HG03575 (cell line): ENCODE data around the gene KLF13.

Source experiments
- ATAC-seq: cut with Tn5 transposase; IDR thresholded peaks from one replicate; pipeline ENCODE4 v1.9.1; 2021; ENCODE audit not compliant: unreplicated experiment, insufficient number of reproducible peaks, low FRiP score; ENCODE audit errors: extremely low read depth

Gene KLF13

DNA sequence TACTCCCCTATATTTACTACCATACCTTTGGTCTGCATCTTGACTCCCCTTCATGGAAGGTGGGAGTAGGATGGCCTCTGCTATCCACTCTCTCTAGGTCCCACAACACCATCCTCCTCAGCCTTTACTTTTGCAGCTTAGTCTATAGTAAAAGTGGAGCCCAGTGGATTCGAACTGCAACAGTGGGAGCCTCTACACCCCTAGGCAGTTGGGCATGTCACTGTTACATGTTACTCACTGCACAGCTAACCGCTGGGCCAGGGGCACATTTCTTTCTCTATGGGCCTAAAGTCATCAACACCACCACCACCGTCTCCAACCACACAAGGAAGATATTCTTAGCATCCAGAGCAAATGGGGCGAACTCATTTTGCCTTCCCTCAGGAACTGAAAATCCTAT, 62.9 kb downstream of the KLF13 start:
- no peak for ATAC-seq

DNA sequence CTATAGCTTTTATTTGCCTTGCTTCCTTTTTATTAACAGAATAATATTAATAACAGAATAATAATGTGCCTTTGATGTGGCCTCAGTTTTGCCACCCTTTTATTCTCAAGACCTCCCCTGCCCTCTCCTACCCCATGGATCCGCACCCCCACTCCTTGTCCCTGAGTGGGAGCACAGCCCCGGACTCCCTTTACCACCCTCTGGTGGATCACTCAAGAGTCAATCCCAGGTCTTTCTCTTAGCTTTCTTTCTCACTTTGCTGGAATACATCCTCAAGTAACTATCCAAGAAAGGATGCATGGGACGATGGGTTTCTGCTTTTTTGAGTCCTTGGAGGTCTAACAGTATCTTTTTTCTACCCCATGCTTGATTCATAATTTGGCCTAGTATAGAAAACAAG, 63.4 kb downstream of the KLF13 start:
- ATAC-seq = no peak

DNA sequence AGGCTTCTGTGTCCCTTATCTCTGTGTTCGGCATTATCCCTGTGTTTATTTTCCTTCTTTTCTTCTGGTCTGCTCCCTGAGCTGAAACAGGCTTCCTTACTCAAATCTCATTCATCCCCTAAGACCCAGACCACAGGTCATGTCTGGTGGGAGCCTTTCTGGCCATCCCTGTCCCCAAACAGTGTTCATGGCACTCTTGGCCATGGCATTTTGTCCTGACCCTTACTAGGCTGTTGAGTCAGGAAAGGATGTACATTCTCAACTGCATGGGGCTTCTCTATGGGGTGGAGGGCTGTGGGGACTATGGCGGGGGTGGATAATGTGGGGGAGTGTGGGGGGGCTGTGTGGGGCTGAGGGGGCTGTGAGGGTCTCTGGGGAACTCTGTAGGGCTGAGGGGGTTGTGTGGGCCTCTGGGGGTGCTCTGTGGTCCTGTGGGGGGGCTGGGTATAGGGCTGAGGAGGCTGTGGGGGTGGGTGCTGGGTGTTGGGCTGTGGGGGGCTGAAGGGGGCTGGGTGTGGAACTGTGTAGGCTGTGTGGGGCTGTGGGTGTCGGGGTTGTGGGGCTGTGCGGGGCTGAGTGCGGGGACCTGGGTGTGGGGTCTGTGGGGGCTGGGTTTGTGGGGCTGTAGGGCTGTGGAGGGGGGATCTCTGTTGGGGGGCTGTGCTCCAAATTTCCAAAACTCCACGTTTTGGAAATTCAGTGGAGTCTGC, 64.3 kb downstream of the KLF13 start:
- ATAC-seq = no peak

DNA sequence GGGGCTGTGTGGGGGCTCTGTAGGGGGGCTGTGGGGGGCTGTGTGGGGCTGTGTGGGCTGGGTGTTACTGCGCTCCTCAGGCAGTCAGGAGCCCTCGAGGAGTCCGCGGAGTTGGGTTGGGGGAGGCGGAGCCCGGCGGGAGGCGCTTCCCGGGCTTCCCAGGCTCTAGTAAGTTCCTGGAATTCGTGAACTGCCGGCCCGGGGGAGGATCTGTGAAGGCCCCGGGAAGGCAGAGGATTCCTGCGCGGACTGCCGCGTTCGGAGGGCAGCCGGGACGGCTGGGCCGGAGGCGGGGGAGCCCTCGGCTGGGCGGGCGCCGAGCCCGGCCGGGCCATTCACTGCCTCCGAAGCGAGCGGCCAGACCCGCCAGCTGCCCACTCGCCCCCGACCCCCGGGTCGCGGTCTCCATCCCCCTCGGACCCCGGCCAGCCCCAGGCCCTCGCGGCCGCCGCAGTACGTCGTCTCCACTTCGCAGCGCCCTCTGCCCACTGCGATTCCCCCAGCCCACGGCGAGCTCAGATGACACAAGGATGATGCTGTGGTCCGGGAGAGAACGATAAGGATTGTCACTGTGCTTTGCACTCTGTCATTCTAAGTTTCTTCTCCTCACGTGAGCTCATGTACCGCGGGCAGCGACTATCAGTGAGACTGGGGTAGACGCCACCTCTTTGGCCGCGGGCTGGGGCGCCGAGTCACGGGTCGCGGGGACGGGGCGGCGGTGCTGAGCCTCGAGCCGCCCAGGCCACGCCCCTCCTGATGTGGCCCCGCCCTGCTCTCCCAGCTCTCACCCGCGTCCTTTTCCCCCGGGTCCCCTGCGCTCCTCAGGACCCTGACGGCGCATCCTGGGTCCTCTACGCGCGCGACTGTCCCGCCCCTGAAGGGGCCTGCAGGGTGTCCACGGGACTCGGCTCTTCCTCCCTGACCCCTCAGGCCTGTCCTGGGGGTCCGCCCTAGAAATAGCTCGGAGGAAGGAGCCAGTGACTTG, 65.3 kb downstream of the KLF13 start:
- no peak for ATAC-seq

DNA sequence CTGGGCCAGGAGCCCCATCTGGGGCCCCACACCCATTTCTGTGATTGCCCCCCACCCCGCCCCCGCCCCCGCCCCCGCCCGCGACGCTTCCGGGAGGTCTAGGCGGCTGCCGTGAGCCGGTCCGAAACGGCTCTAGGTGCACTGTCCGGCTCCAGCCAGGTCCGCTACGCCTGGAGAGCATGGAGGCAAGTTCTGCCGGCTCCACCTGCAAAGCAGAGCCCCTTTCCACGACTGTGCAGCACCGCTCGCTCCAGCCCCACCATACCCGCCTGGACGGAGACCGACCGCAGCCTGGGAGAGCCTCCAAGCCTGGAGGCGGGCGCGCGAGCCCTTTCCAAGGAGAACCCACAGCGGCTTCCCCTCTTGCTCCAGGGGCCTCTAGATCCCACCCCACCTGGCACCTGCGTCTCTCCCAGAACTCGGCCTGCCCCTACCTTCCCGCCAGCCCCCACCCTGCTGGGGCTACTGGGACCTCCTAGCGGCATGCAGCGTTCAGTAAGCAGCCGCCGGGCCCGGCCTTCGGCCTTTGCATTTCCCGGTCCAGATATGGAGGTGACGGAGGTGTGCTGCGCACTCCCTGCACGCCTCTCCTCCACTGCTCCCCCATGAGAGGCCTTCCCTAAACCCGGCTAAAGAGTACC, 66.2 kb downstream of the KLF13 start:
- ATAC-seq = no peak

DNA sequence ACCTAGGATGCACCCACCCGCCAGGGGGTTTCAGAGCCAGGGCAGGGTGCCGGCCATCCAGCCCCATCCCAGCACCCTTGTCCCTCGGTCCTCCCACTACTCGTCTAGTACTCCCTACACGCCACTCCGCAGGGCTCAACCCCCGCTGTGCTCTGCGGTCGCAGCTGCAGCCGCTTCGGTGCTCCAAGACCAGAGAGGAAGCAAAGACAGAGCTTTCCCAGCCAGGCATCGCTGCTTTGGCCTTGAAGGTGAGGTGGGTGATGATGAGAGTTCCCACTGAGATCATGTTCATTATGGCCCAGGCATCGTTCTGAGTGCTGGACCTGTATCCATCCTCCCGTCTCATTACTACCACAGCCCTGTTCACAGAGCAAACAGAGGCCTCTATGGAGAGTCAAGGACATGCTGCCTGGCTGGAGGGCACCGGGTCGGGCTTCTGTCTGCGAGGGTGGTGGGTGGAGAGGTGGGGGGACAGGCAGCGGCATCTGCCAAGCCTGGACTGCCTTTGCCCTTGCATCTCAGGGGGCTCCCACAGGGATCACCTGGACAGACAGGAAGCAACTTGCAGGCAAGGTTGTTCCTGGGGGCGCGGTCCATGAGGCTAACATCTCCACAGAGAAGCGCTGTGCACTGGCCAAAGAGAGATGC, 66.9 kb downstream of the KLF13 start:
- no peak for ATAC-seq

DNA sequence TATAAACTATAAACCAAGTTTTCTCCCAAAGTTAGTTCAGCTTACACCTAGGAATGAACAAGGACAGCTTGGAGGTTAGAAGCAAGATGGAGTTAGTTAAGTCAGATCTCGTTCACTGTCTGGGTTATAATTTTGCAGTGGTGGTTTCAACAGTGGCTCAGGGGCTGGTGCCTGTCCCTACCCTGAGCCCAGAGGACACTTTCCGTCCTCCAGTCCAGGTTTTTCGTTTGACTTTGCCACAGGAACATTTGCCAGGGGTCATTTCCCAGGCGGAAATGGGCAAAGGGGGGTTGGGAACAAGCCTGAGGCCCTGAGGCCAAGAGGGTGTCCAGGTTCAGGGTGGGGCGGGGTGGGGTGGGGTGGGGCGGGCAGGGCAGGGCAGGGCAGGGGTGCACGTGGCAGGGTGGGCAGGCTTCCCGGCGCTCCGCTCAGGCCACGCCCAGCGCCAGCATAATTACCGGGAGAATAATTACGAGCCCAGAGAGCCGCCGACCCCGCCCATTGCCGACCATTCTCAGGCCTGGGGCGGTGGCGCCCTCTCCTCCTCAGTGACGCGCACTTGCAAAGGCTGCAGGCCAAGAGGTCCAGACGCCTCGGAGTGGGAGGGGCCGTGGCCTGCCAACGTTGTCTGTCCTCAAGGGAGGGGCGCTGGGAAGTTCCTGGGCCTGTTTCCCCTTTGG, 70.4 kb downstream of the KLF13 start:
- ATAC-seq = no peak

DNA sequence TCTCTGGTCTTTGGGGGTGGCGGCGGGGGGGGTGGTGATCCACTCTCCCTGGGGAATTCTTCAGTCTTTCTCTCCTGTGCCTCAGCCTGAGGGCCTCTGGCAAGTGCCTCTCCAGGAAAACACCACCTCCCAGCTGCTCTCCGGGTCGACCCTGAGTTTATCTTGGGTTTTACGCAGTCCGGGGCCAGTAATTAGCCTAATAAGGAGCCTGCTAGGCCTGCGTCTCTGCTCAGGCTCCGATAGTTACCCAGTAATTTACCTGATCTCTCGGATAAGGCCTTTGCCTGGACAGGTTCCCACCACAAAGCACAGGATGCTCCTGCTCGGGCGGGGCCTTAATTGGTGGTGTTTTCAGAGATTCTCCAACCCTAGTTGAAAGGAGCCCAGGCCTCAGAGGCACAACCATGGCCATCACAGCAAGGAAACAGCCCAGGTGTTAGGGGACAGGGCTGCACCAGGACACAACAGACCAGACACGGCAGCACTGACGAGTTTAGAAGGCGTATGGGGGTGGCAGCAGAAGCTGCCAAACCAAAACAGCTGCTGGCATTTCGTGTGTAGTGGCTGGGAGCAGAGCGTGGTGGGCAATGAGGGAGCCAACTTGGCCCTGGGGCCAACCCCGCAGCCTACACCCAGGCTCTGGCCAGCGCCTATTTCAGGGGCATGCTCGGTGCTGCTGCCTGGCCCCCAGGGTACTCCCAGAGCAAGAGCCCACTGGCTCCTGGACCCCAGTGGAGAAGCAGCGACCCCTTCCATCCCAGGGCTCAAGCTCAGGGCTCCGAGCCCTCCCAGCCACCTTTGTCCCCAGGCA, 71.4 kb downstream of the KLF13 start:
- ATAC-seq = no peak

DNA sequence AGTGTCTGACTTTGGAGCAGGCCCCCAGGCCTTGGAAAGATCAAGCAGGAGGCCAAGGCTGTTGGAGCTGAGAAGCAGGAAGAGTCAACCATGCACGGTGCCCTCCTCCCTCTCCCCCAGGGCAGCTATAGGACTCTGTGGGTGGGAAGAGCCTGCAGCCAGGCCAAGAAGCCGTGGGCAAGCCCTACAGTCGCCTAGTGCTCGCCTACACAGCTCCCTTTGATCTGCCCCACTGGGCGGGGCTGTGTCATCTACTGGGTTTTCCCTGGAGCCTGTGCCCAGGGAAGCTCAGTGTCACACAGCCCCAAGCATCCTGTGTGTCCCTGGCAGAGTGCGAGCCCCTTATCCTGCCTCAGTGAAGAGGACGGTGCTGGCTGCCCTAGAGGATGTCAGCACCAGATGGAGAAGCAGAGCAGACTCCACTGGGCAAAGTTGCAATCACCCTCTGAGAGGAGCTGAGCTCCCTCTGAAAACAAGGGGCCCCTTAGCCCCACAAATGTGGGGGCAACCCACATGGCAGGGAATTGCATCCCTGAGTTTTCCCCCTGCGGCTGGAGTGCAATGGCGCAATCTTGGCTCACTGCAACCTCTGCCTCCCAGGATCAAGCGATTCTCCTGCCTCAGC, 72.2 kb downstream of the KLF13 start:
- no peak for ATAC-seq

DNA sequence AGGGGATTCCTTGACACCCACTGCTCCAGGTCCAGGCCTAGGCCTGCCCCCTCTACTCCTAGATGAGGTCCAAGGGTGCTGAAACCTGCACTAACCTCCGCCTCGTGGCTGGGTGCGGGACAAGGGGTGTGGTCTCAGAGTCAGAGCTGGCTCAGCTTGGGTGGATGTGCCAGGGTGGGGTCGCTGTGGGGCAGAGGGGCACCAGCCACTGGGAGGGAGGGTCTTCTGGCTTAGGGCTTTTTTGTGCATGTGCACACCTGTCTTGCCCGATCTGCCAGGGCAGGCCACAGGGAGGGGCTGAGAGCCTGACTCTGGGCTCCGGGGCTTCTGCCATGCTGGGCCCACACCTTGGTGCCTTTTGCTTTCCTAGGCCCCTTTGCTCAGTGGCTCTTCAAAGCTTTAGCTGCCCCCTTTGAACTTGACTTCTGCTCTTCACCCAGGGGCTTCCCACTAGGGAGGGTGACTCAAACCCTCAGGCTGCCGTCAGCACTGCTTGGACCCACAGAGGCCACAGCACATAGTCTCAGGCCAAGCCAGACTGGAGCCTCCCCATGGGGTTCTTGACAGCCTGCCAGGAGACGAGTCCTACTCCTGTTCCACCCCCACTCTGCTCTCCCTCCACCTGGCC, 73.0 kb downstream of the KLF13 start:
- ATAC-seq = no peak

DNA sequence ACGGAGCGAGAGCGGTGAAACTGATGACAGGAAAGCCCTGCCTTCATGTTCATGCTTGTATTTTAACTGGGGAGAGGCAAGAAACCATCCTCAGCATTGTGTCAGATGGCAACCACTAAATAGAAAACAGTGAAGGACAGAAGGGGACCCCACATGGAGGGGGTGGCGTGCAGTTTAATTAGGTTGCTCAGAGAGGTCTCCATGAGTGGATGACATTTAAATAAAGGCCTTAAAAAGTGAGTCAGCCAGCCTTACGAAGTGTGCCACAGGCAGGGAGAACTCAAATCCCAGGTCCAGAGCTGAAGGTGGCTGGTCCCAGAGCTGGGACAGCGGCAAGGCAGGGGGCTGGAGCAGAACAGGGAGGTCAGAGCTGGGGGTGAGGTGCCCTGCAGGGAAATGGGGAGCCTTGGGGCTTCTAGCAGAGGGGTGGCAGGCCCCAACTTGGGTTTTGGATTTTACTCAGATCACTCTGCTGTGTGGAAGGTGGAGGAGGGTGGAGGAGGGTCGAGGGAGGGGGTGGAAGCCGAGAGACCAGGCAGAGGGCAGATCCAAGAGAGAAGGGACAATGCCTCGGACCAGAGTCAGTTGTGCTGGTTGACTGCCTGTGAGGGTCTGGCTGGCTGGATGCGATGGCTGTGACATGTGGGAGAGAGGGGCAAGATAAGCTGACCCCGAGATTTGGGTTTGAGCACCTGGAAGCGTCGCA, 73.7 kb downstream of the KLF13 start:
- no peak for ATAC-seq

DNA sequence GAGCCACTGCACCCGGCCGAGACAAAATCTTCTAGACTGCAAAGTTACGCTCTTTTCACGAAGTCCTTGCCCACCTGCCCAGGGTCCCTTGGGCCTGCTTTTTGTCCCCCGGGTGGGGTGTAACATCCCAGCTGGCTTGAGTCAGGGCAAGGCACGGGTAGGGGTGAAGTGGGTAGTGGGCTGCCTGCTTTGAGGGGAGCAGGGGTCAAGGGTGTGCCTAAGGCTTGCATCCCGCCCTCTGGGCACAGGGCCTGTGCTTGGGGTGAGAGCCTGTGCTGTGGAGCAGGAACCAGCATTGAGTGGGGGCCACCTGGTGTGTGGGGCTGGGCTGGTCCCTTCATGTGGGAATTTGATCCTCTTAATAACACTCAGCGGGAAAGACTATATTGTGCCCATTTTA, 74.6 kb downstream of the KLF13 start:
- ATAC-seq = no peak

DNA sequence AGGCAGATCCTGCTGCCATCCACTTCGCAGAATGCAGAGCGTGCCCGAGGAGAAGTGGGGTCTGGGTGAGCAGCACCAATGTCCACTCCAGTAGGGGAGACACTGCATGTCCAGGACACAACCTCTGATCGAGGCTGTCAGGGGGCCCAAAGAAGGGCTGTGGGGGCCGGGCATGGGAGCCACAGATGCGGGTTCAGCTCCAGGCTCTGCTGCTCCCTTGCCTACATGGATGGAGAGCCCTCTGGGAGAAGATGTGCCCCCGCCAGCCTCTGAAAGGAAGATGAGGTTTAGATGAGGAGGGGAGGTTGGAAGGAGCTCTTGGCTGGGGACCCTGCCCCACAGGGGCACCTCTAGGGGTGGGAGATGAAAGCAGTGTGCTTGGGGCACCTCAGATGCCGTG, 75.4 kb downstream of the KLF13 start:
- ATAC-seq = no peak

DNA sequence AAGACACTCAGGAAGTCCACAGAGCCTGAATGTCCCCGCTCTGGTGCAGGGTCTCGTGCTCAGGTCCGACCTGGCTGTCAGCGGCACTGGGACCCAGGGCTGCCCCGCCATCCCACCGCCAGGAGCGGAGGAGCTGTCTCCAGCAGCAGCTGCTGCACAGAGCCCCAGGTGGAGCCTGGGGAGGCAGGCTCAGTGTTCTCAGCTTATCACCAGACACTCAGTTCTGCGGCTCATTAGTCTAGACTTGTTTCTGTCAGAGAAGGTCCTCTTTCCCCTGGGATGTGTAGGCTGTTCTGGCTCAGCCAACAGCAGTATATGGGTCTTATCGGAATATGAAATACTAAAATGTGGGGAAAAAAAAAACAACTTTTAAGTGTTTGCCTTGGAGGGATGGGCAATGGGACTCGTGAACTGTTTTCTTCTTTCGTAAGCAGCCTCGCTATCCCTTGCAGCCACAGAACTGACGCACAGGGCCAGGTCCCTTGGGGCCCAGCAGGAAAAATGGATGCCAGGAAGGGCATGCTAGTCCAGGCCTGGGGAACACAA, 75.9 kb downstream of the KLF13 start:
- no peak for ATAC-seq

DNA sequence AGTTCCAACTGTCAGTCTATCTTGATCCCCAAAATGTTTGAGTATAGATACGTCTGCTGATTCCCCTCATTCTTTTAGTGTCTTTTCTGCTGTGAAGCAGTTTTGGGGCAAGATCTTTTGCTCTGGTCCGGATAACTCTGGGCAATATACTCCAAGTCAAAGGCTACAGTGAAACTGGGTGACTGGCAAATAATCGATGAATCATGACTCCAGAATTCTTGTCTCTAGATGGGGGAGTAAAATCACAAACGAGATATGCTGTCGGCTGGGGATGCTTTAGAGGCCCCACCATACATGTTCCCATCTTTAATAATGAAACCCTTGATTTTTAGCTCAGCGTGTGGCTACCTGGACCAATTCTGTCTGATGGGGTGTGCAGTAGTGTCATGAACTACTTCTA, 76.5 kb downstream of the KLF13 start:
- no peak for ATAC-seq

DNA sequence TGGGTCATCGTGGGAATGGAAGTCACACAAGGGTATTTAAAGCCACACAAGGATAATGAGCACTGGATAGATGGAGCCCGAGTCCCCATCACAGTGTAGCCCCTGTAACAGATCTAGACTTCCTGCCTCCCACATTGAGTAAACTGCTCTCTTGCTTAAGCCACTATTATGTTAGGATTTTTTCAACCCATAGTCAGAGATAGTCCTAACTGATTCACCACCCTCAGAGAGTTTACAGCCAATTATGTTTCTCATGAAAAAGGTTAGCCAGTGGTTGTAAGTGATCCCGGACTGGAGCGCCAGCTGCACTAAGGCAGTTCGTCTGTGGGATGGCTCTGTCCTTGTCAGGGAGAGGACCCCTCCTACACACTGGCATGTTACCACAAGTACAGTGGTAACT, 77.0 kb downstream of the KLF13 start:
- no peak for ATAC-seq
